ENCODE data around the gene PAH. TPM values are rescaled to one million over a fixed set of nuclear protein-coding genes. Genes with fewer than 3 reads are reported as not detected.

PAH gene
- total RNA-seq, 1 donor from 2014 or later, result not detected

DNA sequence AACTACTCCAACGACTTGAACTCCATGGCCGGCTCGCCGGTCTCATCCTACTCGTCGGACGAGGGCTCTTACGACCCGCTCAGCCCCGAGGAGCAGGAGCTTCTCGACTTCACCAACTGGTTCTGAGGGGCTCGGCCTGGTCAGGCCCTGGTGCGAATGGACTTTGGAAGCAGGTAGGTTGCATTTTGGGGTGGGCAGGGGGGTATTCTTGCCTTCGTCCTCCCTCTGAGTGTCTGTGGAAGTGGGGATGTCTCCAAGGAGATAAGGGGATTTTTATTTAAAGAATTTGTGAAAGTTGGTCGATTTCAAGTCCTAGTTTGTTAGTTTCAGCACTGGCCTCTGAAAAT lies 41.8 kb upstream of the PAH start:
- TF ChIP-seq, protein P1, sequence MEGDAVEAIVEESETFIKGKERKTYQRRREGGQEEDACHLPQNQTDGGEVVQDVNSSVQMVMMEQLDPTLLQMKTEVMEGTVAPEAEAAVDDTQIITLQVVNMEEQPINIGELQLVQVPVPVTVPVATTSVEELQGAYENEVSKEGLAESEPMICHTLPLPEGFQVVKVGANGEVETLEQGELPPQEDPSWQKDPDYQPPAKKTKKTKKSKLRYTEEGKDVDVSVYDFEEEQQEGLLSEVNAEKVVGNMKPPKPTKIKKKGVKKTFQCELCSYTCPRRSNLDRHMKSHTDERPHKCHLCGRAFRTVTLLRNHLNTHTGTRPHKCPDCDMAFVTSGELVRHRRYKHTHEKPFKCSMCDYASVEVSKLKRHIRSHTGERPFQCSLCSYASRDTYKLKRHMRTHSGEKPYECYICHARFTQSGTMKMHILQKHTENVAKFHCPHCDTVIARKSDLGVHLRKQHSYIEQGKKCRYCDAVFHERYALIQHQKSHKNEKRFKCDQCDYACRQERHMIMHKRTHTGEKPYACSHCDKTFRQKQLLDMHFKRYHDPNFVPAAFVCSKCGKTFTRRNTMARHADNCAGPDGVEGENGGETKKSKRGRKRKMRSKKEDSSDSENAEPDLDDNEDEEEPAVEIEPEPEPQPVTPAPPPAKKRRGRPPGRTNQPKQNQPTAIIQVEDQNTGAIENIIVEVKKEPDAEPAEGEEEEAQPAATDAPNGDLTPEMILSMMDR (IDR thresholded peaks at IDR 0.05; ENCODE audit: unreplicated experiment), result no peak
- H3K9me3 Mint-ChIP-seq, result peaks cover 6% of the 10 kb centered on the region
- H3K27me3 Mint-ChIP-seq (ENCODE audit: low read depth), result peaks cover 98% of the 10 kb centered on the region
- no peak for DNase-seq (ENCODE audit: low spot score in 2 of 2, unreplicated experiment in 2 of 2)
- peak overlapping the region; percentile 49 for H3K4me3 Mint-ChIP-seq
- H3K27ac Mint-ChIP-seq, result no peak overlapping the region
- peaks cover 22% of the 10 kb centered on the region for H3K4me1 Mint-ChIP-seq
- no peaks in the 10 kb centered on the region for H3K36me3 Mint-ChIP-seq

- peak in 1 of 2 experiments; percentile 48 for DNase-seq (ENCODE audit: low spot score in 2 of 2, unreplicated experiment in 2 of 2)
- H3K9me3 Mint-ChIP-seq, result peaks cover under 1% of the 10 kb centered on the region
- peak overlapping the region; percentile 68 for H3K4me3 Mint-ChIP-seq
- TF ChIP-seq, protein P1 (IDR thresholded peaks at IDR 0.05; ENCODE audit: unreplicated experiment), result no peak
- no peak overlapping the region for H3K27ac Mint-ChIP-seq
- H3K27me3 Mint-ChIP-seq (ENCODE audit: low read depth), result peaks cover 98% of the 10 kb centered on the region
- no peaks in the 10 kb centered on the region for H3K36me3 Mint-ChIP-seq
- peaks cover 22% of the 10 kb centered on the region for H3K4me1 Mint-ChIP-seq
Measured at GRCh38 chr12:102958073-102958829, 41.2 kb upstream of the PAH start.

GRCh38 chr12:102957339-102958050 lies 40.5 kb upstream of the PAH start, which contains the start of gene ASCL1:
TSS of gene ASCL1 (plus strand) at chr12:102957674. CDS start at chr12:102958245, 571 bp downstream.
- no peaks in the 10 kb centered on the region for H3K36me3 Mint-ChIP-seq
- H3K9me3 Mint-ChIP-seq, result no peaks in the 10 kb centered on the region
- DNase-seq (ENCODE audit: low spot score in 2 of 2, unreplicated experiment in 2 of 2), result no peak
- H3K27me3 Mint-ChIP-seq (ENCODE audit: low read depth), result peaks cover 98% of the 10 kb centered on the region
- H3K4me1 Mint-ChIP-seq, result peaks cover 22% of the 10 kb centered on the region
- TF ChIP-seq, protein P1 (IDR thresholded peaks at IDR 0.05; ENCODE audit: unreplicated experiment), result no peak
- peak within 1 kb of the TSS; percentile 68 for H3K4me3 Mint-ChIP-seq
- no peak within 1 kb of the TSS for H3K27ac Mint-ChIP-seq

DNA sequence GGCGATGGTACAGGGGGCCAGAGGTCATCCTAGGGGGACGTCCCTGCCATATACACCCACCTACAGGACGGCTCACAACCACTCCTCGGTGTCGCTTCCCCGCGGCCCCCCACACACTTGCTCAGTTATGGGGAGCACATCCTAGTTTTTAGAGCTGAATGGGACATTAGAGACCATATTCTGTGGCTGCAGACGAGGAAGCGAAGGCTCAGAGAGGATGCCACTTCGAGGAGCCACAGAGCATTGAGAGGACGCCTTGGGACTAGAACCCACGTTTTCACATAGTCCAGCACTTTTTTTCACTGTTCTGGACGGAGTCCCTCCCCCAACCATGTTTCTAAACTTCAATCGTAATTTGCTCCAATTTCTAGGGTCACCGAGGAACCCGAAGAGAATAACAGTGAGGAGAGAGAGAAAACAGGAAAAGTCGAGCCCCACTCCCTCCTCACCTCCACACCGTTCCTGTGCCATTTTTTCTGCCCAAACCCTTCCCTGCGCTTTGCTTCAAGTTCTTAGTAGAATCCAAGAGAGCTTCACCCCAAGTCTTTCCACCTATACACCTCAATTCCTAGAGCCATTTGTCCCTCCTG lies 39.8 kb upstream of the PAH start:
- no peaks in the 10 kb centered on the region for H3K36me3 Mint-ChIP-seq
- H3K4me1 Mint-ChIP-seq, result peaks cover 19% of the 10 kb centered on the region
- H3K27me3 Mint-ChIP-seq (ENCODE audit: low read depth), result peaks cover 98% of the 10 kb centered on the region
- no peak for DNase-seq (ENCODE audit: low spot score in 2 of 2, unreplicated experiment in 2 of 2)
- no peak overlapping the region for H3K27ac Mint-ChIP-seq
- H3K4me3 Mint-ChIP-seq, result peak overlapping the region; percentile 42
- no peaks in the 10 kb centered on the region for H3K9me3 Mint-ChIP-seq
- TF ChIP-seq, protein P1 (IDR thresholded peaks at IDR 0.05; ENCODE audit: unreplicated experiment), result no peak

GRCh38 chr12:102955926-102956737 lies 39.1 kb upstream of the PAH start:
- TF ChIP-seq, protein P1 (IDR thresholded peaks at IDR 0.05; ENCODE audit: unreplicated experiment), result no peak
- Mint-ChIP-seq H3K9me3 (no peaks in the 10 kb centered on the region), H3K27ac (no peak overlapping the region), H3K4me1 (peaks cover 16% of the 10 kb centered on the region), H3K36me3 (no peaks in the 10 kb centered on the region), H3K4me3 (no peak overlapping the region), H3K27me3 (ENCODE audit: low read depth) (peaks cover 98% of the 10 kb centered on the region)
- no peak for DNase-seq (ENCODE audit: low spot score in 2 of 2, unreplicated experiment in 2 of 2)

All from mesothelial cell of epicardium (in vitro differentiated cells).